Left lung (tissue), 10 donors: ENCODE data around the gene DEXI. TPM values are rescaled to one million over a fixed set of nuclear protein-coding genes. Genes with fewer than 3 reads are reported as not detected.
"Not testable (repeated sequence)": the region's sequence is repeated elsewhere in the genome, so short reads cannot be mapped to it uniquely, and the experiment has no call there.

Experiments
- ATAC-seq: fragments of 200-7000 bp; cut with Tn5 transposase; one replicate; pipeline ENCODE4 v1.9.1; 2020; ENCODE audit warnings: moderate library complexity
- DNase-seq, 4 donors: peaks; one replicate each; pipeline ENCODE4 v3.0.0-alpha.2; 2013 to 2020
- H3K27ac ChIP-seq, 2 donors: fragments of 200-600 bp; sonication (generic) in 1 of 2; one replicate each; pipeline versions ENCODE4 v1.5.0 to v1.8.0; 2020 to 2021
- H3K27me3 ChIP-seq, 2 donors: fragments of 200-600 bp; sonication (generic) in 1 of 2; one replicate each; pipeline versions ENCODE4 v1.5.0 to v1.8.0; 2020 to 2021
- H3K36me3 ChIP-seq, 2 donors: fragments of 200-600 bp; sonication (generic) in 1 of 2; one replicate each; pipeline versions ENCODE4 v1.5.0 to v1.8.0; 2020 to 2021
- H3K4me1 ChIP-seq, 2 donors: fragments of 200-600 bp; one replicate each; pipeline ENCODE4 v1.8.0; 2021
- H3K4me3 ChIP-seq, 2 donors: fragments of 200-600 bp; sonication (generic) in 1 of 2; one replicate each; pipeline versions ENCODE4 v1.5.0 to v1.8.0; 2020 to 2021; ENCODE audit warnings: mild to moderate bottlenecking in 1 of 2
- H3K9me3 ChIP-seq, 2 donors: fragments of 200-600 bp; sonication (generic) in 1 of 2; one replicate each; pipeline versions ENCODE4 v1.5.0 to v1.8.0; 2020 to 2021
- intact Hi-C, 2 donors: fragments of 100-400 bp; cut with DNase I; formaldehyde crosslinking; loops; one replicate each; pipeline versions ENCODE4 v1.11.2 to v1.14.2; 2022
- polyA plus RNA-seq, 6 donors: library from polyadenylated mRNA; unstranded; fragments of 120-200 nt; gene quantifications; one replicate each; pipeline ENCODE4 v1.2.1, GENCODE V29; 2013; ENCODE audit not compliant: insufficient read length in 6 of 6
- total RNA-seq, 2 donors: library from RNA; stranded (reverse); fragmentation: NEBNext Ultra II Directional; extraction: Animal tissue kit (Norgen Biotek cat#: 25700); gene quantifications; one replicate each; pipeline ENCODE4 v1.2.1, GENCODE V29; 2021
- TF ChIP-seq, protein P1 (sequence below), 2 donors: fragments of 200-600 bp; sonication (generic) in 1 of 2; IDR thresholded peaks; one replicate each; pipeline versions ENCODE4 v1.5.0 to v1.8.0; 2021; ENCODE audit warnings: antibody characterized with exemption in 2 of 2
- donor health status: DM: no; HTN: yes; CAD: no.
- donor health status: DM: no; HTN: no; CAD: no.

The DEXI gene
- total and polyA plus RNA-seq, 8 donors, result 30.2 to 54.7 (median 43.5) TPM

DNA sequence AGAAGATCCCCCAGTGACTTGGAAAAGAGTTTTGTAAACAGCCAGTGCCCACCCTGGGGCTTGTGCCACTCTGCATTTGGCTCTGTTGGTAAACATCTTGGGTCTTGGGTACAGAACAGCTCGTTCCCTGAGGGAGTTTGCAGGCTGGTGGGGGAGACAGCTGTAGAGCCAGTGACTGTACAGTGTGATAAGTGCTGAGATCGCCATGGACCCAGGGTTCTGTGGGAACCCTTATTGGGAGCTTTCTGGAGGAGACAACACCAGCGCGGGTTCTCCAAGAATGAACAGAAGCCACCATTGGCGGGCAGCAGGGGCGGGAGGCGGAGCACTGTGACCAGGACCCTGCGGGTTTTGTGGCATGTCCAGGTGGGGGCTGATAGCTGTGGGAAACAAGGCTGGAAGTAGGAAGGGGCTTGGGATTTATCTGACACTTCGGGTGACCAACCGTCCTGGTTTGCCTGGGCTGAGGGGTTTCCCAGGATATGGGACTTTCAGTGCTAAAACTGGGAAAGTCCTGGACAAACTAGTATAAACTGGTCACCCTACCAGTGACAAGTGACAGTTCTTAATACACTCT lies 5.0 kb upstream of the DEXI start:
- no peak overlapping the region for H3K27ac ChIP-seq
- H3K4me3 ChIP-seq, result peak overlapping the region in 1 of 2 donors; percentile 86
- DNase-seq, result peak in 1 of 4 donors; percentile 30
- TF ChIP-seq, protein P1, sequence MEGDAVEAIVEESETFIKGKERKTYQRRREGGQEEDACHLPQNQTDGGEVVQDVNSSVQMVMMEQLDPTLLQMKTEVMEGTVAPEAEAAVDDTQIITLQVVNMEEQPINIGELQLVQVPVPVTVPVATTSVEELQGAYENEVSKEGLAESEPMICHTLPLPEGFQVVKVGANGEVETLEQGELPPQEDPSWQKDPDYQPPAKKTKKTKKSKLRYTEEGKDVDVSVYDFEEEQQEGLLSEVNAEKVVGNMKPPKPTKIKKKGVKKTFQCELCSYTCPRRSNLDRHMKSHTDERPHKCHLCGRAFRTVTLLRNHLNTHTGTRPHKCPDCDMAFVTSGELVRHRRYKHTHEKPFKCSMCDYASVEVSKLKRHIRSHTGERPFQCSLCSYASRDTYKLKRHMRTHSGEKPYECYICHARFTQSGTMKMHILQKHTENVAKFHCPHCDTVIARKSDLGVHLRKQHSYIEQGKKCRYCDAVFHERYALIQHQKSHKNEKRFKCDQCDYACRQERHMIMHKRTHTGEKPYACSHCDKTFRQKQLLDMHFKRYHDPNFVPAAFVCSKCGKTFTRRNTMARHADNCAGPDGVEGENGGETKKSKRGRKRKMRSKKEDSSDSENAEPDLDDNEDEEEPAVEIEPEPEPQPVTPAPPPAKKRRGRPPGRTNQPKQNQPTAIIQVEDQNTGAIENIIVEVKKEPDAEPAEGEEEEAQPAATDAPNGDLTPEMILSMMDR (IDR thresholded peaks at IDR 0.05), result no peak
- no peaks in the 10 kb centered on the region for H3K9me3 ChIP-seq
- ATAC-seq, result no peak
- intact Hi-C loops, result no loop called here
- peaks cover 18 to 79% of the 10 kb centered on the region in 2 donors for H3K4me1 ChIP-seq
- no peaks in the 10 kb centered on the region for H3K36me3 ChIP-seq
- no peaks in the 10 kb centered on the region for H3K27me3 ChIP-seq

DNA sequence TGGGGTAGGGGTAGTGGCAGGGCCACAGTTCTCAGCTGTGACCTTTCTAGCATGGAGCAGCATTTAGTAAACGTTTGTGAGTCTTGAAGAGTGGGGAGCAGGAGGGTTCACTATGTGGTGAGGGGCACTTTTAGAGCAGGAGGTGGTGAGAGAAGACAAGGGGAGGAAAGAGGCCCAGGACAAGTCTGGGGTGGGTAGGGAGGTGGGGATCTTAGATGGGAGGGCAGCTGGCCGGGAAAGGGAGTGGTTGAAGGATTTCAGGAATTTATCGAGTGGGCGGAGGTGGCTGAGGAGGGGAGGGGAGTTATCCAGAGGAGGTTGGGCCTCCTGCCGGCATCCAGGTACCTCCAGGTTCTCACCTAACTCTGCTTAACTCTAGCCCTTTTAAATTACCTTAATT lies 4.0 kb upstream of the DEXI start:
- intact Hi-C loops, result no loop called here
- Histone ChIP-seq H3K9me3 (no peaks in the 10 kb centered on the region), H3K36me3 (no peaks in the 10 kb centered on the region), H3K4me3 (peak overlapping the region in 1 of 2 donors; percentile 86), H3K27me3 (no peaks in the 10 kb centered on the region), H3K27ac (peak overlapping the region in 1 of 2 donors; percentile 18), H3K4me1 (peaks cover 18 to 82% of the 10 kb centered on the region in 2 donors)
- ATAC-seq (peak; percentile 8), DNase-seq (peak in 1 of 4 donors; percentile 51)
- TF ChIP-seq, protein P1 (IDR thresholded peaks at IDR 0.05), result no peak

DNA sequence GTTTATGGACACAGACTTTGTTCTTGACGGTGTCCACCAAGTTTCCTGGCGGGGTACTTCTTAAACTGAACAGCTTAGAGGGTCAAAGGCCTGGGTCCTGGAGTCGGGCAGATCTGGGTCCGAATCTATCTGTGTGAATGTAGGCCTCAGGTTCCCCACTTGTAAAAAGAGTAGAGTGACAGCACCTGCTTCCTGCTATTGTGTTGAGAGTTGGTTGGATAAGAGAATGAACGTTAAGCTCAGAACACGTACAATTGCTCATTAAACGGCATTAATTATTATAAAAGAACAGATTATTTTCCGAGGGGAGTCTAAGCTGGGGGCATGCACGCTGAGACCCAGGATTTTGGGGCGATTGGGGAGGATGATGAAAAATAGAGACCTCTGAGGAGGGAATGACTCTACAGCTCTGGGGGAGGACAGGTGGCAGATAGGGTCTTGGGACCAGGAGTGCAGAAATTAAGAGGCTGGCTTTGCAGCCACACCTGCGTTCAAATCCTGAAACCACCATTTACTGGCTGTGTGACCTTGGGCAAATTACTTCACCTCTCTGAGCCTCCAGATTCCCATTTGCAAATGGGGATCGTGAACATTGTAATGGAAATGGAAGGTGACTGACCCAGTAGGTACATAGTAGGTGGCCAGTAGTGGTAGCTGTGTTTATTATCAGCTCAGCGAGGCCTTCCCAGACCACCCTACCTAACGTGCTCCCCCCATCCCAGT lies 3.0 kb upstream of the DEXI start:
- intact Hi-C loops, result no loop called here
- Histone ChIP-seq H3K9me3 (no peaks in the 10 kb centered on the region), H3K4me3 (peak overlapping the region; percentile 76 to 86), H3K27me3 (no peaks in the 10 kb centered on the region), H3K36me3 (no peaks in the 10 kb centered on the region), H3K4me1 (peaks cover 24 to 83% of the 10 kb centered on the region in 2 donors), H3K27ac (peak overlapping the region in 1 of 2 donors; percentile 74)
- TF ChIP-seq, protein P1 (IDR thresholded peaks at IDR 0.05), result no peak
- peak in 1 of 4 donors; percentile 19 for DNase-seq
- no peak for ATAC-seq

DNA sequence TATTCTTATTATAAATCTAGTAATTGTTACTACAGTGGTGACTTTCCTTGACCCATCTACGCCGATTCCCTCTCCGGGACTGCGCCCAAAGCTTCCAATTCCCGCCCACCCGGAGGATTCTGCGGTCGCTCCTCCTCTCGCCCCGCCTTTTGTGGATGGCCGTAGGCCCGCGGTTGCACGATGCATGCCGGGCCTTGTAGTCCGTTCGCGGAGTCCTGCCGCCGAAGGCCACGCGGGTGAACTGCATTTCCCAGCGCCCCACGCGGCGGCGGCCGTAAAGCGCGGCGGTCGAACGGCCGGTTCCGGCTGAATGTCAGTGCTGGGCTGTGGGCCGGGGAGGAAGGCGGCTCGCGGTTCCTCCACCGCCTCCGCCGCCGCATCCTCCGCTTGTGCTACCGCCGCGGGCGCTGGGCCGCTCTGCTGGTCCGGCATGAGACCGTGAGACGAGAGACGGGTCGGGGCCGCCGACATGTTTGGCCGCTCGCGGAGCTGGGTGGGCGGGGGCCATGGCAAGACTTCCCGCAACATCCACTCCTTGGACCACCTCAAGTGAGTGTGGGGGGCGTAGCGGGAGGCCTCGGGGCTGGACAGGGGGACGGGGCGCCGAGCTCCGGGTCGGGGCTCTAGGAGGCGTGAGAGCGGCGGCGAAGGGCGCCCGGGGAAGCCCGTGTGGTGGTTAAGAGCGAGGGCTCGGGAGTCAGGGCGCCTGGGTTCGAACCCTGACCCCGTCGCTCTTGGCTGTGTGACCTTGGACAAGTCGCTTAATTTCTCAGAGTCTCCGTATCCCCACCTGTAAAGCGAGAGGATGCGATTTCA lies 2.2 kb upstream of the DEXI start, which contains the start of gene CLEC16A:
Gene CLEC16A, plus strand, starts transcription at position 316 of the 816 bp plus-strand sequence. Its CDS starts 154 bp downstream, at position 470.
- DNase-seq (peak; percentile 93 to 100 (median 98)), ATAC-seq (peak; percentile 82)
- Histone ChIP-seq H3K27ac (peak within 1 kb of the TSS in 1 of 2 donors; percentile 74), H3K9me3 (no peaks in the 10 kb centered on the region), H3K4me1 (peaks cover 32 to 83% of the 10 kb centered on the region in 2 donors), H3K4me3 (peak within 1 kb of the TSS; percentile 76 to 86), H3K27me3 (no peaks in the 10 kb centered on the region), H3K36me3 (no peaks in the 10 kb centered on the region)
- intact Hi-C loops, result no loop called here
- TF ChIP-seq, protein P1 (IDR thresholded peaks at IDR 0.05), result peak in 1 of 2 donors; percentile 33

DNA sequence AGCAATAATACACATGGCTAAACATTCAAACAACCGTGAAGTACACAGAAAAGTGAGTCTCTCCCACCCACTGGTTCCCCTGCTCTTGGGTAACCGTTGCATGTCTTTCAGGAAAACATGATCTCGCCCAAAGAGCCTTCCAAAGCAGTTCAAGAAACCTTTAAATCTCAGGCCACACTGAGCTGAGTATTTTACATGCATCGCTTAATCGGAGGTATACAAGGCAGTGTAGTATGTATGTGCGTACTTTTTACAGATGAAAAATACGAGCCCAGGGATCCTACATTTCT lies 741 bp upstream of the DEXI start:
- peak overlapping the region in 1 of 2 donors; percentile 88 for H3K4me3 ChIP-seq
- peak overlapping the region in 1 of 2 donors; percentile 74 for H3K27ac ChIP-seq
- no peaks in the 10 kb centered on the region for H3K9me3 ChIP-seq
- TF ChIP-seq, protein P1 (IDR thresholded peaks at IDR 0.05), result no peak
- H3K4me1 ChIP-seq, result peaks cover 46 to 83% of the 10 kb centered on the region in 2 donors
- intact Hi-C loops, result no loop called here
- no peaks in the 10 kb centered on the region for H3K36me3 ChIP-seq
- ATAC-seq (no peak), DNase-seq (no peak)
- no peaks in the 10 kb centered on the region for H3K27me3 ChIP-seq

DNA sequence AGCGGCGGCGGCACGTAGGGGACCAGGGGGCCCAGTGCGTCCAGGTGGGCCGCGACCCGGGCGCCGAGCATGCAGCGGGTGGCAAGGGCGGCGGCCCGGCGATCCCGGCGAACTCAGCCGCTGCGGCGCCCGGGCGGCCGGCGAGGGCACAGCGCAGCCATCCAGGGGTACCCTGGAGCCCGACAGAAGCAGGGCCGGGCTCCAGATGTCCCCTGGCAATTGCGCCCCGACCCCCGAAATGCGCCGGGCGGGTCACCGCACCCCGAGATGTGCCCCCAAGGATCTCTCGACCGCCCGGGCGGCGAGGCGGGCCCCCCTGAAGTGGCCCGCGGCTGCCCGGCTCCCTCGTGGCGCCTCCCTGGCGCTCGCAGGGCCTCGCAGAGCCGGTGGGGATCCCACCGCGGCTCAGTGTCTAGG lies 325 bp downstream of the DEXI start:
- ATAC-seq, result peak; percentile 1
- H3K9me3 ChIP-seq, H3K27me3 ChIP-seq, intact Hi-C loops, H3K36me3 ChIP-seq: not testable (repeated sequence)
- Histone ChIP-seq H3K4me3 (peak overlapping the region; percentile 76 to 88), H3K4me1 (peaks cover 57 to 87% of the 10 kb centered on the region in 2 donors), H3K27ac (peak overlapping the region; percentile 73 to 74)
- DNase-seq, result peak in 1 of 4 donors; percentile 81
